MM.1S (cell line): ENCODE measurements around the gene AGAP3.

Source experiments
- EZH2phosphoT487 ChIP-seq: fragments of 300-600 bp; sonication (generic); IDR thresholded peaks from 2 replicates; pipeline ENCODE4 v1.6.1; 2018; ENCODE audit warnings: antibody characterized with exemption, low read length
- TF ChIP-seq, protein P1 (sequence below): fragments of 300-600 bp; sonication (generic); IDR thresholded peaks from 2 replicates; pipeline ENCODE4 v1.5.1; 2016; ENCODE audit warnings: antibody characterized with exemption, low read length, mixed read lengths

DNA sequence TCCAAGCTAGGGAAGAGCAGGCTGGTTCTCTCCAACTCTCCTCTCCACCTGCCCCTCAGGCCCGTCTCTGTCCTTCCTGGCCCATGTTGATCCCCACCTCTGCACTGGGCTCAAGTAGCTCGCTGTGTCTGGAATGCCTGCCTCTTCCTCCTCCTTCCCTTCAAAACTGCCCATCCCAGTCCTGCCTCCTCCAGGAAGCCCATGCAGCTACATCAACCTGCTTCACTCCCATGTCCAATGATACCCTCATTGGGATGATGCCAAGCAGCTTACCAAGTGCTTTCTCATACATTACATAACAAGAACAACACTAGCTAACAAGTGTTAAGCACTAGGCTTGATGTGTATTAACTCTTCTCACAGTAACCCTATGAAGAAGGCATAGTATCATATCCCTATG lies 92.6 kb downstream of the AGAP3 start:
- TF ChIP-seq, protein P1, sequence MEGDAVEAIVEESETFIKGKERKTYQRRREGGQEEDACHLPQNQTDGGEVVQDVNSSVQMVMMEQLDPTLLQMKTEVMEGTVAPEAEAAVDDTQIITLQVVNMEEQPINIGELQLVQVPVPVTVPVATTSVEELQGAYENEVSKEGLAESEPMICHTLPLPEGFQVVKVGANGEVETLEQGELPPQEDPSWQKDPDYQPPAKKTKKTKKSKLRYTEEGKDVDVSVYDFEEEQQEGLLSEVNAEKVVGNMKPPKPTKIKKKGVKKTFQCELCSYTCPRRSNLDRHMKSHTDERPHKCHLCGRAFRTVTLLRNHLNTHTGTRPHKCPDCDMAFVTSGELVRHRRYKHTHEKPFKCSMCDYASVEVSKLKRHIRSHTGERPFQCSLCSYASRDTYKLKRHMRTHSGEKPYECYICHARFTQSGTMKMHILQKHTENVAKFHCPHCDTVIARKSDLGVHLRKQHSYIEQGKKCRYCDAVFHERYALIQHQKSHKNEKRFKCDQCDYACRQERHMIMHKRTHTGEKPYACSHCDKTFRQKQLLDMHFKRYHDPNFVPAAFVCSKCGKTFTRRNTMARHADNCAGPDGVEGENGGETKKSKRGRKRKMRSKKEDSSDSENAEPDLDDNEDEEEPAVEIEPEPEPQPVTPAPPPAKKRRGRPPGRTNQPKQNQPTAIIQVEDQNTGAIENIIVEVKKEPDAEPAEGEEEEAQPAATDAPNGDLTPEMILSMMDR = no peak
- TF ChIP-seq EZH2phosphoT487 = no peak
